Stimulated activated CD4-positive, alpha-beta T cell treated with anti-CD3 and anti-CD28 coated beads, Interleukin-4, amount 100 ng/mL, for 24 hours (primary cell): ENCODE data around the gene TMEM92.
"Not testable (repeated sequence)": the region's sequence is repeated elsewhere in the genome, so short reads cannot be mapped to it uniquely, and the experiment has no call there.

Experiments used
- DNase-seq: peaks from one replicate; pipeline ENCODE4 v3.0.0-alpha.2; 2020

The TMEM92 gene

GRCh38 chr17:50262001-50262794 lies 12.1 kb upstream of the TMEM92 start:
- no peak for DNase-seq

- DNase-seq, result no peak
Measured at GRCh38 chr17:50263331-50264262, 10.7 kb upstream of the TMEM92 start.

- DNase-seq, result no peak
Measured at GRCh38 chr17:50264263-50265113, 9.8 kb upstream of the TMEM92 start.

- no peak for DNase-seq
Measured at GRCh38 chr17:50265212-50265611, 9.1 kb upstream of the TMEM92 start.

GRCh38 chr17:50265690-50266315 lies 8.5 kb upstream of the TMEM92 start:
- DNase-seq, result no peak

GRCh38 chr17:50266384-50267073 lies 7.7 kb upstream of the TMEM92 start:
- DNase-seq, result no peak

GRCh38 chr17:50267074-50267841 lies 7.0 kb upstream of the TMEM92 start:
- DNase-seq, result no peak

- no peak for DNase-seq
Measured at GRCh38 chr17:50268026-50268425, 6.2 kb upstream of the TMEM92 start.

- no peak for DNase-seq
Measured at GRCh38 chr17:50268743-50269275, 5.5 kb upstream of the TMEM92 start.

- peak; percentile 66 for DNase-seq
Measured at GRCh38 chr17:50269477-50270434, 4.5 kb upstream of the TMEM92 start.

GRCh38 chr17:50270435-50271362 lies 3.6 kb upstream of the TMEM92 start:
- DNase-seq, result no peak

- DNase-seq, result not testable (repeated sequence)
Measured at GRCh38 chr17:50271363-50271750, 2.9 kb upstream of the TMEM92 start.

GRCh38 chr17:50272246-50272645 lies 2.0 kb upstream of the TMEM92 start:
- DNase-seq, result no peak

- DNase-seq, result peak; percentile 41
Measured at GRCh38 chr17:50272711-50273653, 1.3 kb upstream of the TMEM92 start.

- no peak for DNase-seq
Measured at GRCh38 chr17:50273654-50274040, 619 bp upstream of the TMEM92 start.

GRCh38 chr17:50274897-50275221 lies 593 bp downstream of the TMEM92 start:
- no peak for DNase-seq

GRCh38 chr17:50275279-50275678 lies 1.0 kb downstream of the TMEM92 start:
- DNase-seq, result no peak
